Kidney (tissue), 14 donors: ENCODE results near the gene PROSER3. TPM values are rescaled to one million over a fixed set of nuclear protein-coding genes. Genes with fewer than 3 reads are reported as not detected.

ENCODE experiments used
- DNase-seq, 5 donors: peaks; one replicate each; pipeline ENCODE4 v3.0.0-alpha.2; 2013 to 2020
- FAIRE-seq: peaks from 2 replicates; lab custom pipeline; 2012; peaks lifted over from hg19 to GRCh38; lab: Jason Lieb, UNC
- H3K27ac ChIP-seq, 2 donors: one replicate each; pipeline ENCODE4 v1.7.0; 2013; ENCODE audit warnings: low read depth in 2 of 2, low read length in 2 of 2, inconsistent platforms in 1 of 2
- H3K27me3 ChIP-seq: one replicate; pipeline ENCODE4 v1.7.1; 2013; ENCODE audit warnings: low read length, inconsistent platforms; ENCODE audit not compliant: control insufficient read depth, insufficient read depth
- H3K36me3 ChIP-seq, 3 donors: one replicate each; pipeline versions ENCODE4 v1.7.0 to v1.7.1; 2013; ENCODE audit warnings: low read length in 3 of 3, control low read depth in 1 of 3, inconsistent platforms in 1 of 3; ENCODE audit not compliant: insufficient read depth in 3 of 3, control insufficient read depth in 2 of 3
- H3K4me1 ChIP-seq, 3 donors: one replicate each; pipeline versions ENCODE4 v1.7.0 to v1.7.1; 2013; ENCODE audit warnings: low read length in 3 of 3, inconsistent platforms in 1 of 3, low read depth in 1 of 3; ENCODE audit not compliant: control insufficient read depth in 2 of 3, insufficient read depth in 2 of 3
- H3K4me3 ChIP-seq, 3 donors: one replicate each; pipeline versions ENCODE4 v1.7.0 to v1.8.1; 2013; ENCODE audit warnings: low read length in 3 of 3, control low read depth in 1 of 3, inconsistent platforms in 1 of 3
- H3K9ac ChIP-seq, 3 donors: one replicate each; pipeline versions ENCODE4 v1.7.0 to v1.7.1; 2013; ENCODE audit warnings: low read length in 3 of 3, control low read depth in 1 of 3, inconsistent platforms in 1 of 3
- H3K9me3 ChIP-seq, 3 donors: one replicate each; pipeline versions ENCODE4 v1.7.0 to v1.7.1; 2013; ENCODE audit warnings: low read length in 3 of 3, control low read depth in 1 of 3, inconsistent platforms in 1 of 3; ENCODE audit not compliant: control insufficient read depth in 2 of 3, insufficient read depth in 1 of 3
- CTCF ChIP-seq: IDR thresholded peaks from 3 replicates; pipeline ENCODE4 v1.5.1; 2012; ENCODE audit warnings: mild to moderate bottlenecking, moderate library complexity, borderline replicate concordance; ENCODE audit not compliant: insufficient read depth; ENCODE audit errors: extremely low read depth
- intact Hi-C: fragments of 100-400 bp; cut with DNase I; formaldehyde crosslinking; loops from one replicate; pipeline ENCODE4 v1.11.1; 2022
- polyA plus RNA-seq: library from polyadenylated mRNA; stranded (reverse); fragments of 350-450 nt; fragmentation: Illumina TruSeq; extraction: RNeasy Lipid Tissue Mini Kit (QIAGEN cat#74804); gene quantifications from one replicate; pipeline ENCODE4 v1.2.3, GENCODE V29; 2014; ENCODE audit warnings: low read depth, low replicate concordance; ENCODE audit not compliant: insufficient read depth
- total RNA-seq: library from RNA; stranded (reverse); fragmentation: NEBNext Ultra II Directional; extraction: Animal tissue kit (Norgen Biotek cat#: 25700); gene quantifications from one replicate; pipeline ENCODE4 v1.2.1, GENCODE V29; 2021
- donor health status: control.
- donor health status: control.
- donor health status: control.
- donor health status: control.
- donor health status: control.
- donor health status: DM: yes; HTN: yes; CAD: no.
- donor health status: Normal renal cell carcinoma (clear cell type).

The PROSER3 gene
- total and polyA plus RNA-seq, 2 donors from 2014 or later, result 2.8 to 34.9 TPM

GRCh38 chr19:35712567-35713505 lies 45.1 kb upstream of the PROSER3 start:
- Histone ChIP-seq H3K27me3 (no peaks in the 10 kb centered on the region), H3K4me3 (no peak overlapping the region), H3K27ac (no peak overlapping the region), H3K36me3 (no peaks in the 10 kb centered on the region), H3K9me3 (no peaks in the 10 kb centered on the region), H3K9ac (no peak overlapping the region), H3K4me1 (peaks cover 0 to 7% (median 0%) of the 10 kb centered on the region in 3 donors)
- intact Hi-C loops, result no loop called here
- DNase-seq (no peak), FAIRE-seq (no peak)
- TF ChIP-seq CTCF, result no peak

GRCh38 chr19:35713506-35713850 lies 44.5 kb upstream of the PROSER3 start:
- intact Hi-C loops, result no loop called here
- no peaks in the 10 kb centered on the region for H3K36me3 ChIP-seq
- no peak overlapping the region for H3K27ac ChIP-seq
- DNase-seq (no peak), FAIRE-seq (no peak)
- peaks cover 0 to 7% (median 0%) of the 10 kb centered on the region in 3 donors for H3K4me1 ChIP-seq
- no peaks in the 10 kb centered on the region for H3K9me3 ChIP-seq
- TF ChIP-seq CTCF, result no peak
- no peaks in the 10 kb centered on the region for H3K27me3 ChIP-seq
- H3K9ac ChIP-seq, result no peak overlapping the region
- no peak overlapping the region for H3K4me3 ChIP-seq

- Histone ChIP-seq H3K9me3 (no peaks in the 10 kb centered on the region), H3K4me1 (peaks cover 0 to 10% (median 0%) of the 10 kb centered on the region in 3 donors), H3K9ac (no peak overlapping the region), H3K36me3 (no peaks in the 10 kb centered on the region), H3K27ac (no peak overlapping the region), H3K27me3 (no peaks in the 10 kb centered on the region), H3K4me3 (no peak overlapping the region)
- intact Hi-C loops, result no loop called here
- no peak for FAIRE-seq
- TF ChIP-seq CTCF, result no peak
- no peak for DNase-seq
These were observed 44.0 kb upstream of the PROSER3 start for GRCh38 chr19:35713904-35714495.
